GM10847 (cell line): ENCODE data around the gene HOXD11.

Source experiments
- POLR2A ChIP-seq: IDR thresholded peaks from 2 replicates; pipeline ENCODE4 v1.6.1; 2011; ENCODE audit not compliant: insufficient read length; ENCODE audit errors: extremely low read depth

The HOXD11 gene

GRCh38 chr2:176105078-176105729 is 1.9 kb upstream of the HOXD11 start:
- TF ChIP-seq POLR2A, result no peak

DNA sequence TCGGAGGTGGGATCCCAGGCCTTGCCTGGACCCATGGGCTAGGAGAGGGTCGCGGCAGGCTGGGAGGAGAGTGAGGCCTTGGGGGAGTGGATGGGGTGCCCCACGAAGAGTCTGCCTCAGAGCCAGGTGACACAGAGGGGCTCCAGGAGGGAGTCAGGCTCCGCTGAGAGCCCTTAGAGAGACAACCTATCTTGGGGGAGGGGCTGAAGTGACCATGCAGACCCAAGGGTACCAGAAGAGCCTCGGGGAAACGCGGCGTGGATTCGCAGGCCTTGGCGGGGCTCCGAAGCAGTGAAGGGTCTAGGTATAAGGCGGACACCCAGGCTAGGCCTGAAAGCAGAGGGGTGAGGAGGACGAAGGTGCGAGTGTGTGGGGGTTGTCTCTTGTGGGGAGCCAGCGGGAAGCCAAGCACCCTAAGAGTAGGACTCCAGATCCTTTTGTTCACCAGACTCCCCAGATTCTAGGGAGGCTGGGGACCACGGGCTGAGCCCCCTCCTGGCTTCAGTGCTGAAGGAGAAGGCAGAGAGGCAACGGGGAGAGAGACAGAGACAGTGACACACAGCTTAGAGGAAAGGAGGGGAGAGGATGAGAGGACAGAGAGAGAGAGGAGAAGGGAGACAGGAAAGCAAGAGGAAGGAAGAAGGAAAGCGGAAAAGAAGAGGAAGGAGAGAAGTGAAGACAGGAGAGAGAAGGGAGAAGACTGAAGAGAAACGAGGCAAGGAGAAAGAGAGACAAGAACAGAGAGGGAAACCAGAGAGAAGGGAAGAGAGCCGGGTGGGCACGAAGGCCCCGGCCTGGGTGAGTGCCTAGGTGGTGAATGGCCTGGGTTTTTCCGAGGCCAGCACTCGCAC is 1.1 kb upstream of the HOXD11 start:
- no peak for TF ChIP-seq POLR2A

- no peak for TF ChIP-seq POLR2A
Measured at GRCh38 chr2:176107731-176108181, 676 bp downstream of the HOXD11 start.

DNA sequence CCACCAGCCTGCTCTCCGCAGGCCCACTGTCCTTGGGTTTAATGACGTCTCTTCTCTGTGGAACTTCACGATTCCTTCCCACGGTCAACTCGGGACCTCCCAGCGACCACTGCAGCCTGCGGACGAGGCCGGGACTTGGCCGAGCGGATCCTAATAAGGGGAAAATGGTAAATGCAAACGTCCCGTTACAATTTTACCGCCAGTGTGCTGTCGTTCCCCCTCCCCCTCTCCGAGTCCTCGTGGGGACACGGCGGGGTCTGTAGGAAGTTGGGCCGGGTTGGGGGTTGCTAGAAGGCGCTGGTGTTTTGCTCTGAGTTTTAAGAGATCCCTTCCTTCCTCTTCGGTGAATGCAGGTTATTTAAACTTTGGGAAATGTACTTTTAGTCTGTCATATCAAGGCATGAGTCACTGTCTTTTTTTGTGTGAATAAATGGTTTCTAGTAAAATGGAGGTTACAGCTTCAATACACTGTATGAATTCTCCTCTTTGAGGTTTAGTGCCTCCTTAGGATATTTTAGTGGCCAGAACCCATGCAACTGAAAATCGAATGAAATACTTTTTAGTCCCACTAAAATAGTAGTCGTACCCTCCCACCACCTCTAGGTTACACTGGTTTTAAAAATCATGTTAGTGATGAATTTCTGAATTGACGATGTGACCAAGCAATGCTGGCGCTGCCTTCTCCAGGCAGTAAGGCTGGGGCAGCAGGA is 2.3 kb downstream of the HOXD11 start:
- TF ChIP-seq POLR2A, result no peak

- TF ChIP-seq POLR2A, result no peak
Measured at GRCh38 chr2:176109946-176110345, 2.9 kb downstream of the HOXD11 start.

DNA sequence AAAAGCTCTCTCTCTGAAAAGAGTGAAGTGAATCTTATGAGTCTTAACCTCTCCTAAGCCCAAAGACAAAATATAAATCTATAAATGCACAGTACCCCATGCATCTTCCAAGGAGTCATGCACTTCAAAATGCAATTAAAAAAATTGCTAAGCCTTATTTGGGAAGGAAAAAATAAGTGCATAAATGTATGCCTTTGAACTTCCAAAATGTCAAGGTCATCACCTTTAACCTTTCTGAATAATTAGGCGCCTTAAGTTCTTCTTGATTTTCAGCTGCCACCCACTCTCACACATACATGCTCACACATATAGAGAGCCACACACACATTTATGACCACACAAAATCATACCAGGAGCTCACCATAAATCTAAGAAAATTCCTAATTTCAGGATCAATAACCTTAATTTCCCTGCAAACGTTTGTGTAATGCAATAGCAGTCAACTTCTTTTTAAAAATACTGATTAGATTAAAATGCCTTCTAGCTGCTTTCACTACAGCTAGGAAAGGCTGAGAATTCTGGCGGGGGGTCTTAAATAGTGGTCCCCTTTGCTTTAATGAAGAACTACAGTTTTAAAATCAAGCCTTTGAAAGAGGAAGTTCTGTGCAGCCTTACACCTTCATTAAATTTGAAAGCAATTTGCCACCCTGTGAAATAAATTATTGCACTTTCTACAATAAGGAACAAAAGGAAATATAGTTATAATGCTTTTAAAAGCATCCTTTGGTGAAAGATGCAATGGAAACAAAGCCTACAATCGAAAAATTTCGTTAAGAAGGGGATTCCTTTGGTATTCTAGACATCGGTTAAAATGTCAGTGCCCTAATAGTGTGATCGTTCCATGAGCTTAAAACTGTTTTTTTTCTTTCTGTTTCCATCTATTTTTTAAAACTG is 3.6 kb downstream of the HOXD11 start:
- no peak for TF ChIP-seq POLR2A

DNA sequence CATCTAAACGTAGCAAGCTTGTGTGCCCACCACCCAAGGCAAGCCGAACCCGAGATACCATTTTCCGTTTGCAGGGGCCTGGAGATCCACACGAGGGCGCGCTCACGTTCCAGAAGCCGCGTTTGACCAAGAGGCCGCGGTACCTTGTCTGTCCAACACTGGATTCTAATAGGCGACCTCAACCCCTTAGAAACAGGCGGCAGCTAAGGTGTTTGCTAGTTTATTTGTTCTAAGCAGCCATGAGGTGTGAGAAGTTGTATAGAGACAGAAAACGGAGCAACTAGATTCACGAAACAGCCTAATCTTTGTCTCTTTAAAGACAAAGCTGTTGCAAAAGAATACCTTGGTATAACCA is 4.2 kb downstream of the HOXD11 start:
- no peak for TF ChIP-seq POLR2A

GRCh38 chr2:176111846-176112374 is 4.8 kb downstream of the HOXD11 start:
- no peak for TF ChIP-seq POLR2A

GRCh38 chr2:176112375-176113302 is 5.6 kb downstream of the HOXD11 start:
- TF ChIP-seq POLR2A, result no peak

- TF ChIP-seq POLR2A, result no peak
Measured at GRCh38 chr2:176114120-176114929, 7.2 kb downstream of the HOXD11 start.

- TF ChIP-seq POLR2A, result no peak
Measured at GRCh38 chr2:176114930-176115625, 8.0 kb downstream of the HOXD11 start.
